SHP77 (cell line): ENCODE results near the gene ATRAID.

Experiments used
- DNase-seq, 2 experiments: peaks; one replicate each; lab custom pipeline; 2025; lab: John Stamatoyannopoulos, UW

The ATRAID gene

DNA sequence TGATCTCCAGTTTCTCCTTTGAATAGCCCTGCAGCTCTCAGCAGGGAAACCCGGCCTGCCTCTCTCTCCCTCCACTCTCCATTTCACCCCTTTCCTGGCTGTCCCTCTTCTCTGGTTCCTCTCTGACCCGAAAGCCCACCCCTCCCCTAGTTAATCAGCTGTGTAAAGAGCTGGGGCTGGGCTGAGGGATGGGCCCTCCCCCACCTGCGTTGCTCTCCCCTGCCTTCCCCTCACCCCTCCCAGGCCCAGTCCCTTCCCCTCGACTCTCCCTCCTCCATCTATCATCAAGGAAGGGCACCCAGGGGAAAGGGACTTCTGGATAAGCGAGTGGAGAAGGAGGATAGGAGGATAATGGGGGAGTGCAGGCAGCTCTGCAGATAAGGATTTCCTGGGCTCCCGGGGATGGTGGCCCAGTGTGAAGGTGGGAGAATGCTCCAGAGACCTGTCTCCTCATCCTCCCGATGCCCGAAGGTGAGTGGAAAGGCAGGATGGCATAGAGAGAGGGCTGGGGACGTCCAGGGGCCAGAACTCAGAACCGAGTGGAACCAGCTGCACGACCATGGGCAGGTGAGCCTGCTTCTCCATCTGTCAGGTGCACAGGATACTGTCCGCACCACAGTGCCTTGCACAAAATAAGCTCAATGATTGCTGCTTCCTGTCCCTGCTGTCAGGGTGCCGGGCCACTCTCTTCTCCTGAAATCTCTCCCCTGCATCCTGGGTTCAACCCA is 39.0 kb downstream of the ATRAID start:
- no peak for DNase-seq

DNA sequence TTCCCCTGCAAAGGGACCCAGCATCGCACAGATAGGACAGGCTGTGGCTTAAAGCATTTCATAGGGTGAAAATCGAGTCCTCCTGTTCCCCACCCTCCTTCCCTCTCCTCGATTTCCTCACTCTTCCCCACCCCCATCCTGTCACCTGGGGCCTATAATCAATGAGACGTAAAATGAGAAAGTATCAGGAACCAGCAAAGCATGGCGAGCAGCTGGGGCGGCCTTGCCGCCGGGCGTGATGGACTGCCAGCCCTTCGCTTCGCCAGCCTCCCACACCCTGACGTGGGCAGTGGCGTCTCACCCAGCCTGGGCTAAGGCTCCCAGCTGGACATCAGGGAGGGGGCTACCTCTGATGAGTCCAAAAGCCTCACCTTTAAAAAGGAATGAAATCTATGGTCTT is 39.9 kb downstream of the ATRAID start:
- no peak for DNase-seq

DNA sequence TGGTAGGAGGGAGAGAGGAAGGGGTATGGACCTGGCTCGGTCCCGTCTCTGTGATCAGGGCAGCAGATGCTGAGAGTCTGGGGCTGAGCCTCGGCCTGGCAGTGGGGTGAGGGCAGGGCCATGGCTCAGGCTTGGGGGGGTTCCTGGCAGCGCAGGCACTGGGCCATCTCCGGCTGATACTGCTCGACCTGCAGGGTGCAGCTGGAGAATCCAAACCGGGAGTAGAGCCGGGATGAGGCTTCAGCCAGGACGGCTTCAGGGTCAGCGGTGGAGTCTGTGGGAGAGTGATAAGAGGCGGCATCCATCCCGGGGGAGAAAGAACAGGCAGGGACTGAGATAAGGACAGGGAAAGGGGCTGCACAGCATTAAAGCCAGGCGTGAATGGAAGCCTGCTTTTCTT is 43.3 kb downstream of the ATRAID start:
- DNase-seq: no peak

DNA sequence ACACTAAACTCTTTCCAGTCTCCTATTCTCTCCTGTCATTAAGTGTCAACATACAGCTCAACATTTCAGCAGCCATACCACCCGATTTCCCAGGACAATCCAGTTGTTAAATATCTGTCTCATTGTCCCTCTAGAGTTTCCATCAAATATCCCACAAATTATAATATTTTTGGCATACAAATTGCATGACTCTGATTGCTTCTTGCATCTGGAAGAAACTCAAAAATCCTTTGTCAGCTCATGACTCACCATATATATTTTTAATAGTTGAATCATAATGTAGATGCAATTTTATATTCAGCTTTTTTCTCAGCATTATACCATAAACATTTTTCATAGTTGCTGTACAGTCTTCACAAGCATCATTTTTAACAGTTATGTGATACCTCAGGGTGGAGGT is 43.8 kb downstream of the ATRAID start:
- DNase-seq: no peak

DNA sequence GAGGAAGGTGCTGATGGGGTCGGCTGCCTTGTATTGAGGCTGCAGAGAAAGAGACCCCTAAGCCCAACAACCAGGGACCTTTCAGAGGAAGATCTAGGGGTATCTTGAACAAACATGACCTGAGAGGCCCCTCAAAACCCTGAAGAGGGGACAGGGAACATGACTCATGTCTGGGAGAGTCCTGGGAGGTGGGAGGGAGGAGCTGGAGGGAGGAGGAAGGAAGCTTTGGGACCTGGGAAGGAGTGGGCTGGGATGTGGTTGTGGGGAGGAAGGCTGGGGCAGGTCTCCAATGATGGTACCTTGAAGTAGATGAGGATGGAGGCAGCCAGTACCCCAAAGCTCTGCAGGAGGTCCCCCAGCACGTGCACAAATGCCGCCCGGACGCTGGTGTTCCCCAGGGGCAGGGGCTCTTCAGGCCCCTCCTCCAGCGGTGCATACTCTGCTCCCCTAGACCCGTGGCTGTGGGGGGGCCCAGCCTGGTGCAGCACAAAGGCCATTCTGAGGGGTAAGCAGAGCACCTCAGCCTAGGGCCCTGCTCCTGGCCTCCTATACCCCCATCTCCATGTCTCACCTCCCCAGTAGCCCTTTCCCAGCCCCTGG is 45.1 kb downstream of the ATRAID start:
- DNase-seq: no peak

DNA sequence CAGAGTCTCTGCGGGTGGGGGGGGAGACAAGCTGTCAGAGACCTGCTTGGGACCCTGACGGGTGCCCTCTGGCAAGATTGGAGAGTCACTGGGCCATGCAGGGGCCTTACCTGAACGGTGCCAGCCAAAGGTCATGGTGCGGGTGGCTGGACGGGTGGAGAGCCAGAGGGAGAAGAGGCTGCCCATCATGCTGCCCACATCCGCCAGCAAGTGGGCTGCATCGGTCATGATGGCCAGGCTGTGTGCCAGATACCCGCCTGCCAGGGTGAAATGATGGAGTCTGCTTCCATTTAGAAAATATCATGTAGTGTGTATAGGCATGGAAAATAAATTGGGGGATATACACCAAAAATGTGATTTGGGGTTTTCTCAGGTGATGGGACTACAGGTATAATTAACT is 46.2 kb downstream of the ATRAID start:
- DNase-seq: no peak

DNA sequence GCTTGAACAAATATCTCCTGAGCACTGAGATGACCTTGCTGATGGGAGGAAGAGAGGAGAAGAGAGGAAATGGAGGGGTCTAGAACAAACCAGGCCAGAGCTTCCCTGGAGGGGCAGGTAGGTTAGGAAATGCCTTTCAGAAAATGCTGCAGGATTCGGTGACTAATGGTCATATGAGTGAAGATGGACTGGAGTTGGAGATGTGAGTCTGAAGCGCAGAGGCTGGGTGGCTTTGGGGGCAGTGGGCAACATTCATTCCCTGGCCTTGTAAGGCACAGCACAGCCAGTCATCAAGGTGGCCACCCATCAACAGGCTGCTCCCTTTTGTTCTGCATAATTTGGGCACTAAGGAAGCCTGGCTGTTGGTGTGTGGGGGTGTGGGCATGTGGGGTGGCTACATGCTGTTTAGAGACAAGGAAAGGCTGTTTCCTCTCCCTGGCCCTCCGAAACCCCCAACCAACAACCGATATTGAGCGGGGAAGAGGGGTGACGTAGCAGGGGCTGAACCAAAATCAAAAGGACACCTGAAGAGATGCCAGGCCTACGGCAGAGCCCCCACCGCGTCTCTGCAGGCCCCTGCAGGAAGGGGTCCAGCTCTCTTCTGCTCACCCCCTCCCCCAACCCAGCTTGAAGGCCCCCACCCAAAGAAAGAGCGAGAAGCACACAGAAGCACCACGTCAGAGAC is 49.5 kb downstream of the ATRAID start:
- no peak for DNase-seq

DNA sequence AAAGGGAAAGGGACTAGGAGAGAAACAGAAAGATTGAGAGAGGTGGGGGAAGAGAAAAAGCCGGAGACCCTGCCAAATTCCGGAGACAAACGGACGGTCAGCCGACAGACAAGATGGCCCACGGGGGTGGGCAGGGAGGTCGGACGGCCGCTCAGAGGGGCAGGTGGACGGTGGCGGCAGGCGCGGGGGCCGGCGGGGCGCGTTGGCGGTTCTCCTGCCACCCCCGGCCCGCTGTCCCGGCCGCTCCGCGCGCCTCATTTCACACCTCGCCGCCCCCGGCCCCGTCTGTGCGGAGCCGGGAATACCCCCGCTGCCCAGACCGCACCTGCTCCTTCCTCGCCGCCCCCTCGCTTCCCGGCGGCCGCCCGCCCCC is 50.1 kb downstream of the ATRAID start:
- DNase-seq: no peak

DNA sequence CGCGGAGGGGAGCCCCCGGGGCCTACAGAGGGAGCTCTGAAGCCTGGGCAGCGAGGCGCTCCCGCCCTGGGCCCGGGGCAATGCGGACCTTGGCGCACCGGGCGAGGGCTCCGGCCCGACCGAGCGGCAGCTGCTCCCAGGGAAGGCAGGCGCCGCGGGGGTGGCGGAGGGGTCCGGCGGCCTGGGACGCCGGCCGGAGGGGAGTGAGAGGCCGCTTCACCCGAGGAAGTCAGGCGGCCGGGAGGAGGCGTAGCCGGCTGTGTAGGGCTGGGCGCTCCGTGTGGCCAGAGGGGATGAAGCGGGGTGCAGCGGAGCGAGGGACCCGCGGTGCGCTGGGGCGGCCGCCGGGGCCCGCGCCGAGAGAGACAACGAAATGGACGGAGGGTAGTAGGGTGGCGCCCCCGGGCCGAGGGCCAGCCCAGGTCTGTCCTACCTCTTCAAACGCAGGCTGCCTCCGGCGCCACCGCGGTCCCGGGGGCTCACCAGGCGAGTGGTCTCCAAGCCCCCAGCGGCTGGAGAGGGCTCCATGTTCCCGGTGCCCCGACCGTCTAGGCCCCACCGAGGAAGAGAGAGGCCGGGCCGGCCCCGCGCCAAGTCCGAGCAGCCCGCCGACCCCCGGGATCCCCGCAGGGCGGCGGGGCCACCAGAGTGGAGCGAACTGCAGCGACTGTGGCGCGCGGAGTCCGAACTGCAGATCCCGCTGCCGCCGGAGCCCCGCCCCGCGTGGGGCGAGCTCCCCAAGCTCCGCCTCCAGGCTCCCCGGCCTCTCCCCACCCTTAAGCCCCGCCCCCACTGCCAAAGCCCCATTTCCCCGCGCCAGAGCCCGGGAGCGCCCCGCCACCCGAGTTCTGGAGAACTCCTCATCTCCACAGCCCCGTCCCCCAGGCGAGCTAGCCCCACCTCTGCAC is 50.8 kb downstream of the ATRAID start, which contains the start of gene SLC30A3:
Gene SLC30A3, minus strand, starts transcription at position 669 of the 908 bp plus-strand sequence. Its CDS starts 141 bp downstream, at position 528.
- DNase-seq: no peak

DNA sequence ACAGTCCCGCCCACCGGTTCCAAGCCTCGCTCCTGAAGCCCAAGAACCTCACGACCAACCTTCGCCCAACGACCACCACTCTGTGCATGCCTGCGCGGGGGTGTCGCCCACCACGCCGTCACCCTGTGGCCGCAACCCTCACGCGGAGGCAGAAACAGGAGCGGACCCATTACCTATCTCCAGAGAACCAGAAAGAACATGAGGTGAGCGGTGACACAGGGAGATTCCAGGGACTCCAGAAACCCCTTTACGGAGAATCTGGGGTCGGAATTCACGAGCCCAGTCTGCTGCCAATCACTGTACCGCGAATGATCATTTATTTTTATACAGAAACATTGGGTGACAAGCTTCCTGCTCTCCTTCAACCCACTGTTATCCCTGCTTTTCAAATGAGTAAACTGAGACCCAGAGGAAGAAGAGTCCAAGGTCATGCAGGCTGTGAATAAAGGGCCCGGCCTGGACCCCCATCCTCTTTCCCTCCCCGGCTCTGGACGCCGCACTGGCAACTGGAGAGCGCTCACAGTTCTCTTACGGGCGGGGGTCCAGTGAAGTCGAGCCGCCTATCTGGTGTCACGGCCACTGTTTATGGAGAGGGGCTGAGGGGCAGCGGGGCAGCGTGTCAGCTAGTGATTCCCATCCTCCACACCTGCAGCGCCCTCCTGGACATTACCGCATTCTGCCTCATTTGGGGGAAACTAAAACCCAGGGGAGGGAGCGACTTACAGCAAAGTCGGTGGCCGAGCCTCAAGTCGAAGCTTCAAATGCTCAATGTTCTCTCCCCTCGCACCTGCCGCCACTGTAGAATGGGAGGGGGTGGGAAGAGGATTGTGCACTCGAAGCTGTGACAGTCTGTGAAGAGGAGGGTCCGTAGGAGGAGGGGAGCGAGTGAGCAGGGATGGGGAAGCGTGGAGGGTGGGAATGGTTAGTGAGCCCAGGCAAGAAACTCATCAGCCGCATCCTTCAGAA is 51.7 kb downstream of the ATRAID start:
- DNase-seq: no peak

DNA sequence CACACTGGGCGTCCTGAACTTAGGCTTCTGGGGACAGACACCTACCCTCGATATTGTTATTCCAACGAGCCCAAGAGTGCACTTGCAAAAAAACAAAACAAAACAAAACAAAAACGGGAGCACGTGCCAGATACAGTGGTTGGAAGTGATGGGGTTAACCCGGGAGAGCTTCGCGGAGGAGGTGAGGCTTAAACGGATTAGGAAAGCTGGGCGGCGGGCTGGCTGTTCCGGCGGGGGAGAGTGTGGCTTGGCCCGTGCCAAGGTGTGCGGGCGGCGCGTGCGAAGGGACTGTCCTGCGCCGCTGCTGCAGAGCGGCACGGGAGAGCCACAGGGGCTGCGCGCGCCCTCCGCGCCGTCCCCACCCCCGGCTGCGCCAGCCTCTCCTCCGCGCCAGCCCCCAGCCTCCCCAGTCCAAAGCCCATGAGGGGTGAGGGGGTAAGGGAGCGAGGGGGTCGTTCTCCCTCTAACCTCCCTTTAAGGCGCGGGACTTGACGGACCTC is 52.5 kb downstream of the ATRAID start:
- DNase-seq: no peak

DNA sequence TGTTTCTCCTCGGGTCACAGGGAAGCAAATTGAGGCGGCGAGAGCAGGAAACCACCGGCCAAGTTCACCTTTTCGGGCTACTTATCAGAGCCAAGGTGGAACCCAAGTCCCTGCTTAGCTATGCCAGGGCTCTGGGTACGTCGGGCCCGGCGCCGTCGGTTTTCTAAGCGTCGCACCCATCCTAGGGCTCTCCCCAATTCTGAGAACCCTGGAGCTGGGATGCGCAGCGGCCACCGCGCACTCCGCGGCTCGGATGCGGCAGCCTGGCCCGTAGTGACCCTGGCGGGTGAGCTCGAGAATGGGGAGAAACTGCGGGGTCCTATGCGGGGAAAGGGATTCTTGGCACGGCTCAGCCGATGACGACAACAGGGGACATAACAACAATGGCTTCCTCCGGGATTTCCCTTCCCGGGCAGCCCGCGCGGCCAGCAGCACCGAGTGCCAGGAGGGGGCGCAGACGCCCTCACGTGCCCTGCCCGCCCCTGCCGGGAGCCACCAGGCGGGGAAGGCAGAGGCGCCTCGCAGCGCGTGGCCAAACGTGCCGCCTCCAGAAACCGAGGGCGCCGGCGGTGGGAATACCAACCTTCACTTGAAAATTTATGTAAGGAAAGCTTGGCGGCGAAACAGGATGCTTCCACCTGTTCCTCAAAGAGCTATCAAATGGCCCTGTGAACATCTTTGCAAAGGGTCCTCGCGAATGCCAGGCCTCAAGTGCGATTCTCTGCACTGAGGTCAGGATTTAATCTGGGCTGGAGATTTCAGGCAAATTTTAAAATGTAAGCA is 53.1 kb downstream of the ATRAID start:
- peak; percentile 71 to 85 for DNase-seq

DNA sequence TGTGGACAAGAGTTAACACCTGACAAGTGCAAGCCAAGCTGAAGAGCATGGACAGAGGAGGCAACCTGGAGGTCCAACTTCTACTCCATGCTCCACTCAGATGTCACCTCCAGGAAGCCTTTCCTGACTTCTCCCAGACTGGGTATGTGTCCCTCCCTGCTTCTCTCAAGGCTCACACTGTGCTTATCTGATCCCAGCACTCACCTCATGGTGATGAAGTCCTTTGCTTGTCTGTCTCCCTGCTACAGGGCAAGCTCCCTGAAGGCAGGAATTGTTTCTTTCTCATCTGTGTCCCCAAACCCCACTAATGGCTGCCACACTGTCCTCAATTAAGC is 53.7 kb downstream of the ATRAID start:
- DNase-seq: no peak
